Lung (tissue), 13 donors: ENCODE results near the gene ANP32A. TPM values are rescaled to one million over a fixed set of nuclear protein-coding genes. Genes with fewer than 3 reads are reported as not detected.

Experiments
- ATAC-seq: fragments of 200-7000 bp; cut with Tn5 transposase; one replicate; pipeline ENCODE4 v1.9.1; 2020; ENCODE audit warnings: moderate number of reproducible peaks; ENCODE audit not compliant: insufficient read depth, low FRiP score
- DNase-seq, 3 donors: peaks; one replicate each; pipeline ENCODE4 v3.0.0-alpha.2; 2013 to 2017
- H3K27ac ChIP-seq, 2 donors: one replicate each; pipeline ENCODE4 v1.5.1; 2013; ENCODE audit warnings: mild to moderate bottlenecking in 2 of 2, moderate library complexity in 2 of 2, control low read depth in 1 of 2, inconsistent platforms in 1 of 2, low read depth in 1 of 2, low read length in 1 of 2
- H3K27me3 ChIP-seq, 3 donors: one replicate each; pipeline ENCODE4 v1.5.1; 2013; ENCODE audit warnings: low read length in 2 of 3; ENCODE audit not compliant: control insufficient read depth in 3 of 3, insufficient read depth in 3 of 3
- H3K36me3 ChIP-seq, 4 donors: one replicate each; pipeline ENCODE4 v1.5.1; 2013; ENCODE audit warnings: low read length in 4 of 4, mild to moderate bottlenecking in 1 of 4, moderate library complexity in 1 of 4; ENCODE audit not compliant: control insufficient read depth in 4 of 4, insufficient read depth in 4 of 4
- H3K4me1 ChIP-seq, 5 donors: one replicate each; pipeline ENCODE4 v1.5.1; 2013; ENCODE audit warnings: low read length in 5 of 5, mild to moderate bottlenecking in 2 of 5, moderate library complexity in 1 of 5; ENCODE audit not compliant: control insufficient read depth in 5 of 5, insufficient read depth in 5 of 5
- H3K4me3 ChIP-seq: one replicate; pipeline ENCODE4 v1.5.1; 2013; ENCODE audit warnings: mild to moderate bottlenecking, control low read depth, moderate library complexity
- H3K9ac ChIP-seq, 2 donors: one replicate each; pipeline ENCODE4 v1.5.1; 2013; ENCODE audit warnings: low read length in 2 of 2, control low read depth in 1 of 2; ENCODE audit not compliant: insufficient read depth in 1 of 2
- H3K9me3 ChIP-seq, 4 donors: one replicate each; pipeline ENCODE4 v1.5.1; 2013; ENCODE audit warnings: low read length in 3 of 4, mild to moderate bottlenecking in 1 of 4, moderate library complexity in 1 of 4; ENCODE audit not compliant: control insufficient read depth in 4 of 4, insufficient read depth in 3 of 4
- CTCF ChIP-seq: IDR thresholded peaks from 2 replicates; pipeline ENCODE4 v1.5.1; 2012; ENCODE audit warnings: mild to moderate bottlenecking; ENCODE audit errors: control extremely low read depth, extremely low read depth
- WGBS, 2 donors: extraction: QIAGEN DNeasy Blood & Tissue Kit; methylation state at CpG; one replicate each; pipeline ENCODE4 v1.1.7; 2013; 5-methylcytosine and 5-hydroxymethylcytosine counted together
- polyA plus RNA-seq, 2 donors: library from polyadenylated mRNA; stranded (reverse); fragments of 200-250 nt; gene quantifications; one replicate each; pipeline ENCODE4 v1.2.1, GENCODE V29; 2013
- small RNA-seq: library from RNA; depleted of rRNA; stranded (forward); fragments of <200 nt; gene quantifications from one replicate; pipeline ENCODE3, GENCODE V24; 2014; ENCODE audit warnings: low replicate concordance
- total RNA-seq, 2 donors: library from RNA; depleted of rRNA in 1 of 2; stranded (reverse); fragments of >200 nt in 1 of 2; gene quantifications; one replicate each; pipeline ENCODE4 v1.2.1, GENCODE V29; 2014 to 2021
- donor health status: control.
- donor health status: control.
- donor health status: Bipolar disorder and iron deficiency.
- donor health status: healthy.
- donor health status: DM: yes; HTN: yes; CAD: no.

ANP32A gene
- total and polyA plus RNA-seq, 4 donors = 105 to 197 (median 113) TPM

- H3K27ac ChIP-seq = peak overlapping the region in 1 of 2 donors; percentile 1
These were observed 89.5 kb downstream of the ANP32A start for GRCh38 chr15:68730976-68731897.

GRCh38 chr15:68730471-68730919 is 90.2 kb downstream of the ANP32A start:
- Histone ChIP-seq H3K27me3 (no peaks in the 10 kb centered on the region), H3K36me3 (peaks cover 0 to 7% (median 3%) of the 10 kb centered on the region in 4 donors), H3K9ac (no peak overlapping the region), H3K4me1 (peaks cover 0 to 9% (median 3%) of the 10 kb centered on the region in 5 donors), H3K9me3 (no peaks in the 10 kb centered on the region), H3K4me3 (no peak overlapping the region), H3K27ac (peak overlapping the region in 1 of 2 donors; percentile 57)
- 44 to 56% methylated on average over 6 of the region's 6 CpGs for WGBS, 2 donors
- ATAC-seq (no peak), DNase-seq (peak; percentile 46 to 75 (median 64))
- peak; percentile 23 for TF ChIP-seq CTCF

More at GRCh38 chr15:68730976-68731897, 89.5 kb downstream of the ANP32A start:
- 59 to 73% methylated on average over 15 of the region's 15 CpGs for WGBS, 2 donors
- Histone ChIP-seq H3K9me3 (no peaks in the 10 kb centered on the region), H3K27me3 (no peaks in the 10 kb centered on the region), H3K9ac (no peak overlapping the region), H3K36me3 (peaks cover 0 to 7% (median 3%) of the 10 kb centered on the region in 4 donors), H3K4me1 (peaks cover 0 to 7% (median 0%) of the 10 kb centered on the region in 5 donors), H3K4me3 (no peak overlapping the region)
- no peak for TF ChIP-seq CTCF
- ATAC-seq (no peak), DNase-seq (no peak)

GRCh38 chr15:68729789-68730411 is 90.8 kb downstream of the ANP32A start:
- Histone ChIP-seq H3K27me3 (no peaks in the 10 kb centered on the region), H3K36me3 (peaks cover 0 to 7% (median 3%) of the 10 kb centered on the region in 4 donors), H3K9ac (no peak overlapping the region), H3K4me1 (peaks cover 0 to 9% (median 4%) of the 10 kb centered on the region in 5 donors), H3K27ac (peak overlapping the region in 1 of 2 donors; percentile 57), H3K9me3 (no peaks in the 10 kb centered on the region), H3K4me3 (no peak overlapping the region)
- 36 to 47% methylated on average over 8 of the region's 8 CpGs for WGBS, 2 donors
- DNase-seq (peak; percentile 28 to 58 (median 53)), ATAC-seq (no peak)
- TF ChIP-seq CTCF = no peak

Small RNA genes lying within 50 kb of the gene (small RNA-seq; reads per million reads assigned to genes)
- gene MIR4312 = not detected

Other genes with a start within 250 kb of the ANP32A start
- 10 to 100 TPM in 1 of 2 donors, 1 to 10 TPM in 1; 5.9 to 12.5 TPM for gene CORO2B, start 241.9 kb downstream of the ANP32A start, total RNA-seq
- 1 to 10 TPM; 2.4 to 2.8 TPM for gene CORO2B, start 241.9 kb downstream of the ANP32A start, polyA plus RNA-seq
- 1 to 10 TPM in 1 of 2 donors, under 1 TPM in 1; 0.94 to 1.0 TPM for gene SPESP1, start 109.6 kb upstream of the ANP32A start, total RNA-seq
- 1 to 10 TPM in 1 of 2 donors, under 1 TPM in 1; 0.89 to 1.5 TPM for gene SPESP1, start 109.6 kb upstream of the ANP32A start, polyA plus RNA-seq
- under 1 TPM; 0.09 to 0.77 TPM for gene NOX5, start 193.8 kb upstream of the ANP32A start, total RNA-seq
- under 1 TPM; 0.03 to 0.08 TPM for gene NOX5, start 193.8 kb upstream of the ANP32A start, polyA plus RNA-seq